WI38 (cell line): ENCODE data around the gene TEAD1.

Experiments used
- H3K4me3 ChIP-seq: 2 replicates; pipeline ENCODE4 v1.5.1; 2011; ENCODE audit warnings: low read depth, mild to moderate bottlenecking, control low read depth, low read length
- TF ChIP-seq, protein P1 (sequence below): IDR thresholded peaks from 2 replicates; pipeline ENCODE4 v1.5.1; 2012; ENCODE audit warnings: low read depth, mild to moderate bottlenecking, control low read depth, low read length

TEAD1 gene

DNA sequence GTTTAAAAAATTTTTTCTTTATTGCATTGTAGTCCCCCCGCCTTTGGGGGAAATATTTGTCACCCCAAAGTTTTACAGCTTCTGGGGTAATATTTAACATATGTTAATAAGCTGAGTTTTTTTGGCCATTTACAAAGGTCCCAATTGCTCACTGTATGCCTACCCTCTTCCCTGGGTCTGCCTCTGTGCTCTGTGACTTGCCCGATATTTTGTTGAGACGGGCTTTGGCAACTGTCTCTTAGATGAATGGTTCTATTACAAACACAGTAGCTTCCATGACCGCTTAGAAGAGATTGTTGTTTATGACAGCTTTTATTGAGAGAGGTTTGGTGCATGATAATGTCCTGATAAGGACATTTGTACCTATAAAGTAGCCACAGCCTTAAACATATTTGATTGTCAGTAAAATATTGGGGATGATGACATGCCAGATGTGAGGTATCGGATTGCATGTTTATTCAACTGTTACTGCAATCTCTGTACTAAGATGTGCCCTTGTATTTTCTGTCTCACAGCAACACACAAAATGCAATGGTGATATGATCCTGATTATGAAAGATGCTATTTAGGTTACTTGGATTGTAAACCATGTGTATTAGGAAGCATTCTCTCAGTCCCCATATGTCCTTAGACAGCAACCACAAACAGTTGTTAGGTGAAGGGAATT is 103.1 kb downstream of the TEAD1 start:
- H3K4me3 ChIP-seq = no peak overlapping the region

DNA sequence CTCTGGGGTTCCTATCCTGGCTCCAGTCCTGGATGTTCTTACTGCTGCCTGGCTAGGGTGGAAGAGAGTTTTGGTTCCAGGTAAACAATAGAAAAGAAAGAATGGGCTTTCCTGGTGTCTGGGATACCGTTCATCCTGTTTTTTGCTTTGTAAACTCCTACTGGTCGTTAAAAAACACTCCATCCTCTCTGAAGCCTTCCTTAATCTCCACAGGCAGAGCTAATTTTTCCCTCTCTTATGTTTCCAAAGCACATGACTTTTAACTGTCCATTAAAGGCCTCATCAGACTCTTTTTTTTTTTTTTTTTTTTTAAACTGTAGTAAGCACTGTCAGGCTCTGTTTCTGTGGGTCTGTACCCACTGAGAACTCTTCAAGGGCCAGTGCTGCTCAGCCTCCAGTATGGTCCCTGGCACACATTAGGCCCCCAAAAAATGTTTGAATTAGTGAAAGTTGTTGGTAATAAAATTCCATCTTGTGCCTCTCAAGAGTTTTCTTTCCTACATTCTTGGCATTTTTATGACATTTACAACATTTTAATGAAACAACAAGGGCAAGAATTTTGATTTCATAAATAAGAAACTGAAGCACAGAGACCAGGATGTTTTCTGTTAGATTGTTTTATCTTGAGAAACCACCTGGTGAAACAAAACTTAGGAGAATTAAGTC is 104.2 kb downstream of the TEAD1 start:
- TF ChIP-seq, protein P1, sequence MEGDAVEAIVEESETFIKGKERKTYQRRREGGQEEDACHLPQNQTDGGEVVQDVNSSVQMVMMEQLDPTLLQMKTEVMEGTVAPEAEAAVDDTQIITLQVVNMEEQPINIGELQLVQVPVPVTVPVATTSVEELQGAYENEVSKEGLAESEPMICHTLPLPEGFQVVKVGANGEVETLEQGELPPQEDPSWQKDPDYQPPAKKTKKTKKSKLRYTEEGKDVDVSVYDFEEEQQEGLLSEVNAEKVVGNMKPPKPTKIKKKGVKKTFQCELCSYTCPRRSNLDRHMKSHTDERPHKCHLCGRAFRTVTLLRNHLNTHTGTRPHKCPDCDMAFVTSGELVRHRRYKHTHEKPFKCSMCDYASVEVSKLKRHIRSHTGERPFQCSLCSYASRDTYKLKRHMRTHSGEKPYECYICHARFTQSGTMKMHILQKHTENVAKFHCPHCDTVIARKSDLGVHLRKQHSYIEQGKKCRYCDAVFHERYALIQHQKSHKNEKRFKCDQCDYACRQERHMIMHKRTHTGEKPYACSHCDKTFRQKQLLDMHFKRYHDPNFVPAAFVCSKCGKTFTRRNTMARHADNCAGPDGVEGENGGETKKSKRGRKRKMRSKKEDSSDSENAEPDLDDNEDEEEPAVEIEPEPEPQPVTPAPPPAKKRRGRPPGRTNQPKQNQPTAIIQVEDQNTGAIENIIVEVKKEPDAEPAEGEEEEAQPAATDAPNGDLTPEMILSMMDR = no peak
- H3K4me3 ChIP-seq = no peak overlapping the region

More for the DNA sequence above, 103.1 kb downstream of the TEAD1 start:
- TF ChIP-seq, protein P1 = no peak

DNA sequence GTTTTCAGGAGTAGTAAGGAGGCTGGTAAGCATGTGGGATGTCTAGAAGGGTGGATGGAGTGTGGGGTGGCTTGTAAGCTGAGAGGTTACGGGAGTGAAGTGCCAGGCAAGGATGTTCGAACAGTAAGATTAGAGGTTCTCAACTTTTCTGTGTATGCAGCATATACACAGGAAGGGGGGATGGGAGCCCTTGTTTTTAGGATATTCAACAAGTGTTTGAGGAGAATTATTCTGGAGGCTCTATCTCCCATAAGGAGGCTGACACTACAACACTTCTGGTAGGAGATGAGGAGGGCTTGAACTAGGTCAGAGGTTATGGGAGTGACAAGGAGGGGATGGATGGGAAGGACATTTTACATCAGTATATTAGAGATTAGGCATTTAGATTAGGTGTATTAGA is 109.5 kb downstream of the TEAD1 start:
- no peak overlapping the region for H3K4me3 ChIP-seq
- TF ChIP-seq, protein P1 = no peak

DNA sequence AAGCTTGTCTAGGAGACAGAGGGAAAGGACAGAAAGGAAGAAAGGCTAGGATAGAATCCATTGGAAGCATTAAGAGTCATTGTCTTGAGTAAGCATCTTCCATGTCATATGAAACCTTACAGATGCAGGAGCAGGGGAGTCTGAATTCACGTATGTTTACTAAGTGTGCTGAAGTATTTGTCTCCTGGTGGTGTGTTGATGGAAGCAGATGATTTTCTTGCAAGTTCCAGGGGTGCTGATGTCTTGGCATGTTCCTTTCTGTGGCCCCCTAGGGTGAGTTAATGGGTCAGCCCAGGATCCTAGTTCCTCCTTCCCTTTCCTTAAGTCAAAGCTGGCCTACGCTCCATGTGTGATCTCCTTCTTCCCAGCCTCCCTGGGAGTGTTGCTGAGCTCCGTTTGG is 110.2 kb downstream of the TEAD1 start:
- TF ChIP-seq, protein P1 = no peak
- H3K4me3 ChIP-seq = no peak overlapping the region

DNA sequence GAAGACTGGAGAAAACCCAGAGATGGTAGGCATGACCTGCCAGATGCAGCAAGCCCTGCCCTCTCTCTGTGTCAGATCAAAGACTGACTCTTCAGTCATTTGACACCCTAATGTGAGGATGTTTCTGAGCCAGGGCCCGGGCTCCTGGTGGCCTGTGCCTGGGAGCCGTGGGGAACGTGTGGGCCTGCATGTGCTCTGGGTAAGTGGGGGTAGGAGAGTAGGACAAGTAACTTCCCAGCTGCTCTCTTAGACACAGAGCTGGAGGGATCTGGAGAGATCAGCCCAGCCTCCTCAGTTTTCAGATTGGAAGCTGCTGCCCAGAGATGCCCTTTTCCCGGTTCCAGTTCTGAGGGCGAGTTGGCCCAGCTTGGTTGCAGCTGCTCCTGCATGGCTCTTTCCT is 110.8 kb downstream of the TEAD1 start:
- TF ChIP-seq, protein P1 = no peak
- no peak overlapping the region for H3K4me3 ChIP-seq

DNA sequence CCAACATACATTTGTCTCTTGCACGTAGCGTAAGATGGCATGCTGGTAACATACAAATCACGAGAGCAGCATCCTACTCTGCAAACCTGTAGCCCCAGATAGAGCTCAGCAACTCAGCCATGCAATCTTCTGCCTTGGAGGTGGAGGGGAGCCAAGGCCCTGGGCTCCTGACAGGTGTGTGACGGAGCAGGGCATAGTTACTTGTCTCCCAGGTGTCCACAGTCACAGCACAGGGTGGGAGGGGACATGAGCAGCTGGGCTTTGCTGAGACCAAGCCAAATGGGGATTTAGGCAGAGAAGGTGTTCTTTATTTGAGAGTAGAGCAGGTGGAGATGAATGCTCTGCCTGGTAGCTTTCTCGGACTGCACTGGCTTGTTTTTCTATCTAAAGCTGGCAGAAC is 111.7 kb downstream of the TEAD1 start:
- TF ChIP-seq, protein P1 = no peak

DNA sequence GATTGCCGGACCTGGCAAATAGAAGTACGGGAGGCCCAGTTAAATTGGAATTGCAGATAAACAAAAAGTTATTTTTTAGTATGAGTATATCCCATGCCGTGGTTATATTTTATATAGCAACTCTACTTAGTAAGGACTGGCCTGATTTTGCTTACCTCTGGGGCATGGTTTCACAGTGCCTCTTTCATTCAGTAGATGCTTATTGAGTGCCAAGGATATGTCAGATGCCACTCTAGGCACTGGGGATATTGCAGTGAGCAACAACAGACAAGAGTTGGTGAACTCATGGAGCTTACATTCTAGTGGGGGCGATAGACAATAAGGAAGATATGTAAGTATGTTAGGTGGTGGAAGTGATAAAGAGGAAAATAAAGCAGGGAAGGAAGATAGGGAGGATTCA is 112.2 kb downstream of the TEAD1 start:
- TF ChIP-seq, protein P1 = no peak
- no peak overlapping the region for H3K4me3 ChIP-seq

More for the DNA sequence above, 111.7 kb downstream of the TEAD1 start:
- no peak overlapping the region for H3K4me3 ChIP-seq
